SIG-M5 treated with dmso at 0.1 percent for 504 hours (cell line): Measurements from ENCODE around the gene SKAP1.
"Not testable (repeated sequence)": the region's sequence is repeated elsewhere in the genome, so short reads cannot be mapped to it uniquely, and the experiment has no call there.

Experiments used
- DNase-seq: peaks from one replicate; lab custom pipeline; 2025; ENCODE audit not compliant: unreplicated experiment; lab: John Stamatoyannopoulos, UW

SKAP1 gene

DNA sequence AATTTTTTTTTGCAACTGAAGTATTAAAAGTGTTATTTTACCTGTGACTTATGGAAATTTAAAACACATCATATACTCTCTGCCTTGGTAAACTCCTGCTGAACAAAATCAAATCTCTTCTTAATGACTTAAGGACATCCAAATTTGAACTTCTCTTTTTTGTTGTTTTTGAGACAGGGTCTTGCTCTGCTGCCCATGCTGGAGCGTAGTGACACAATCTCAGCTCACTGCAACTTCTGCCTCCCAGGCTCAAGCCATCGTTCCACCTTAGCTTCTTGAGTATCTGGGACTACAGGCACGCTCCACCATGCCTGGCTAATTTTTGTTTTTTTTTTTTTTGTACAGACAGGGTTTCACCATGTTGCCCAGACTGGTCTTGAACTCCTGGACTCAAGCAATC is 56.1 kb downstream of the SKAP1 start:
- no peak for DNase-seq

DNA sequence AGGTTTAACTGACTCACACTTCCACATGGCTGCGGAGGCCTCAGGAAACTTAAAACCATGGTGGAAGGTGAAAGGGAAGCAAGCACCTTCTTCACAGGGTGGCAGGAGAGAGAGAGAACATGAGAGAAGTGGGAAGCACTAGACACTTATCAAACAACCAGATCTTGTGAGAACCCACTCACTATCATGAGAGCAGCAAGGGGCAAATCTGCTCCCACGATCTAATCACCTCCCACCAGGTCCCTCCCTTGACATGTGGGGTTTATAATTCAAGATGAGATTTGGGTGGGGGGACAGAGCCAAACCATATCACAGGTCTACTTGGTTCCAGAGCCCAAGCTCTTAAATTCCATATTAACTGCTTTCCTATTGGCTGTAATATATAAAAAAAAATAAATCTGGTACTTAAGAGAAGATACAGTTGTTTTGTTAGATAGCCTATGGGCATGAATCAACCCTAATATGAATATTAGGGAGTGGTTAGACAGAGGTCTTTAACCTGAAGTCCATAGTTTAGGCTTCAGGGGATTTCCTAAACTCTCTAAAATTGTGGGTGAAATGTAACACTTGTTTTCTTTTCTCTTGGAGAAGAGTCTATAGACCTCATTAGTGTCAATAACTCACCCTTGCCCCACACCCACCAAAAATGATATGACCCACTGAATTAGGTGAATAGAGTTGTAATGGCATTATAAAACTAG is 56.7 kb downstream of the SKAP1 start:
- DNase-seq: no peak

GRCh38 chr17:48368967-48369366 is 61.0 kb downstream of the SKAP1 start:
- DNase-seq: not testable (repeated sequence)

- DNase-seq: no peak
Measured at GRCh38 chr17:48368352-48368908, 61.6 kb downstream of the SKAP1 start.

GRCh38 chr17:48363161-48363560 is 66.9 kb downstream of the SKAP1 start:
- DNase-seq: no peak

GRCh38 chr17:48360861-48361633 is 69.0 kb downstream of the SKAP1 start:
- not testable (repeated sequence) for DNase-seq

DNA sequence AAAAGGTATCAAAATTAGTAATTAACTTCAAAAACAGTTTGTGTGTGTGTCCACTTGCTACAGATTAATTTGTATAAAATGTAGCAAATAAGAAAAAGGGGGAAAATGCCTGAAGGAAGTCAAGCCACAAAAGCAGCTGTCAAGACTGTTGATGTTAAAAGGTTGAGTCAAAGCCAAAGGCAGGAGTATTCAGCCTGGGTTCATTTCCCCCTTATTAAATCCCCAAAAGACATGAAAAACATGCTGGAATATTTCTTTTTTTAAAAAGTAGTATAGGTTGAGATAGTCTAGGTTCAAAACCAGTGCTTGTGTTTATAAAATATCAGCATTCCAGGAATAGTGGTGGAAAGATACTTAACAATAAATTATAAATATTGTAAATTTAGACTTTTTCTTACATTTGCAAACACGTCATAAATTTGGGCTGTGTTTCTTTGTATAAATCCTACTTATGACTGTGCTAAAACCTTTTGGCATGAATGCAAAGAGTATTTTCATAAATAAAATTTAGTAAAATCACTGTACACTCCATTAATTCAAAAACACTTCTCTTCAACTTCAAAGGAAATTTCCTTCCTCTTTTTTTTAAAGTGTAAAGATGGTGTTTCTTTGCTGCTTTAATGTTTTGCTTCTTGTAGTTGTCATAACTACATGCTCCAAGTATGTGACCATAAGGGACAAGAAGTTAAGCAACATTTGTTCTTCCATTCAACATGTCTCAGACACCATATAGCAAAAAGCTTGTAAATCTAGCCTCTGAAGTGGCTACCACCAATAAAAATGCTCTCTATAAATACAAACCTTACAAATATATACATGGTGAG is 72.0 kb downstream of the SKAP1 start:
- no peak for DNase-seq

DNA sequence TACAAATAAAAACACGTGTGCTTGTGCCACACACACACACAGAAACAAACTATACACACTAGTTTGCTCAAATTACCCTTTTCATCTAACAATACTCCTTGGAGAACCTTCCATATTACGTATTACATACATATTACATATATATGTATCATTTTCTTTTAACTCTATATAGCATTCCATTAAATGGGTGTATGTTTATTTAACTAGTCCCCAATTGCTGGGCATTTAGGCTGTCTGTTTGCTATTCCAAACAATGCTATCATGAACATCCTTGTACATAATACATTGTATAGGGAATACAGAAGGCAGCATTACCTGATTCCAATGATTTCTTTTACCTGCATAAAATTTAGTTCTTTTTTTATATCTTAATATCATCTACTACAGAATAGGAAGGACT is 73.1 kb downstream of the SKAP1 start:
- DNase-seq: no peak

GRCh38 chr17:48352630-48353029 is 77.4 kb downstream of the SKAP1 start:
- DNase-seq: no peak

DNA sequence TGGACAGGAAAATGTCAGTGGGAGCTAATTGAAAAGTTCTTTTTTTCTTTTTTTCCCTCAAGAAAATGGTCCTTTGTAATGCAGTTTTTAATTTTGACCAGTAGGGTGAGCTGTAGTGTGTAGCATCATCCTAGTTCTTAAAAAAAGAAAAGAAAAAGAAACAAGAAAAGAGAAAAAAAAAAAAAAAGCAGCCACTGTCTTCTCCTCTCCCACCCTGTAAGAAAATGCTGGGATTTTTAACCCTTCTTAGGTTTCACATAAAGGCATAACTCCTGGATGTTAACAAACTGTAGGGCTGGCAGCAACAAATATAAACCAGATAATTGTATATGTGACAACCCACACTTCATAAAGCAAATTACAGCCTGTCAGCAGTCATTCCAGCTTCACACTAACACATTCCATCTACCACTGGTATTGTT is 78.1 kb downstream of the SKAP1 start:
- DNase-seq: peak; percentile 26

- DNase-seq: no peak
Measured at GRCh38 chr17:48348352-48348751, 81.7 kb downstream of the SKAP1 start.

- DNase-seq: no peak
Measured at GRCh38 chr17:48347177-48347576, 82.8 kb downstream of the SKAP1 start.

DNA sequence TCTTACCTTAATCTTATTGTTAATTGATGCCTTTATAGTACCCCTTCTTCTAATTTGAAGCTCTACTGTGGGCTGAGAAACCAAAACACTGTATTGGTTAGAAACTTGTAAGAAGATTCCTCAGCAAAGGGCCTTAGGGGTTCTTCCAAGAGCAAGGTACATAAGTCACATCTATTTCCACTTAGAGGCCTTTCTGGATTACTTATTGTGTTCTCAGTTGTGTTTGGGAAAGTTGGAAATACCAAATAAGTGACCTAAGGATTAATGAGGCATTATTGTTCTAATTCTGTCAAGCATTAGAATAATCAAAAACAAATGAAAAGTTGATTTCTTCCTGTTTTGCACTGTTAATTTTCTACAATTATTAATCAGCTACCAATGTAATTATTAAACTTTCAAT is 85.8 kb downstream of the SKAP1 start:
- DNase-seq: no peak

DNA sequence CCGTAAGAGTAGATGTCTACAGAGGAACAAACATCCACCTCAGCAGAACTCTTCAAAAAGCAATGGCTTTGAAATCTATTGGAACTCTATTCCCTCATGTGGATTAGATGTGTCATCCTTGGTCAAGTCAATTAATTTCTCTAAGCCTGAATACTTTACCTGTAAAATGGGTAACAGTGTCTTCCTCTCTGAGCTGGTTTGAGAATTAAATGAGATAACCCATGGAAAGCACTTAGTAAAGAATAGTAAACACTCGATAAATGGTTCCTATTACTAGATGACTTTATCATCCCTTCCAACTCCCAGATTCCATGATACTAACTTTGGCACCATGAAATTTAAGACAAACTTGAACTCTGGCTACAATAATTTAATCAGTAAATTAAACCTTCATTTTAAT is 89.1 kb downstream of the SKAP1 start:
- DNase-seq: no peak

DNA sequence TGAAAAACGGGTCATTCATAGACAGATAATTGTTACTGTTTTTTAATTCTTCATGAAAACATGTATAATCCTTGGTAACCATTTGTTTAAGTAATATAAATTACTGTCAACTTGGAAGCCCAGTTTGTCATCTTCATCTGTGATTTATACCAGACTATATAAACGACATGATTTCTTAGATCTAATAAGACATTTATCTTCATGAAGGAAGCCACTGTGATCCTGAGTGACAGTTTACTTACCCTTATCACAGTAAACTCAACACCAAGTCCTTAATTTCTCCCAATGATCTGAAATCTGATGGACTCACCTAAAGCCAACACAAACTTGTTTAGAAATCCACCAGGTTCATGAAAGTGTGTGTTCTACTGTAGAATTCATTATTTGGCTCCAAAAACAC is 91.3 kb downstream of the SKAP1 start:
- DNase-seq: no peak

DNA sequence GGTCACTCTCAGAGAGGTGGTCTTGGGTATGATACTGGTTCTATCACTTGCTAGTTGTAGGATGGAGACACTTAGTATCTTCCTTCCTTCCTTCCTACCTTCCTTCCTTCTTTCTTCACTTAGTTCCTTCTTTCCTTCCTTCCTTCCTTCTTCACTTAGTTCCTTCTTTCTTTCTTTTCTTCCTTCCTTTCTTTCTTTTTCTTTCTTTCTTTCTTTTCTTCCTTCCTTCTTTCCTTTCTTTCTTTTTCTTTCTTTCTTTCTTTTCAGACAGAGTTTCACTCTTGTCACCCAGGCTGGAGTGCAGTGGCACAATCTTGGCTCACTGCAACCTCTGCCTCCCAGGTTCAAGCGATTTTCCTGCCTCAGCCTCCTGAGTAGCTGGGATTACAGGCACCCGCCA is 92.1 kb downstream of the SKAP1 start:
- DNase-seq: not testable (repeated sequence)

DNA sequence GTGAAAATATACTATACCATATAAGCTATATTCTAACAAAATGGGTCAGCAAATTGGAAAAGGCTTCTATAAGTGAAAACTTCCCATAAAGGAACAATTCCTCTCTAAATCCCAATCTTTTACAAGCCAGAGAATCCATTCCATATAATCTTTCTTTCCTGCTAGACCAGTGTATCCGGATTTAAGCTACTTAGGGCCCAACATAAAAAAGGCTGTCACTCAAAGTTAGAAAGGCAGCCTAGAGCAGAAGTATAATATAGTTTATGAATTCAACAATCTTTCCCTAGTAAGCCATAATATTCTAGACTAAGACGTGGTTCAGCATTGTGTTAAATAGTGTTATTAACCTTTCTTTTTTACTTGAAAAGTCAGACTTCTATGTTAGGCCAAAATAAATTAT is 93.0 kb downstream of the SKAP1 start:
- no peak for DNase-seq

DNA sequence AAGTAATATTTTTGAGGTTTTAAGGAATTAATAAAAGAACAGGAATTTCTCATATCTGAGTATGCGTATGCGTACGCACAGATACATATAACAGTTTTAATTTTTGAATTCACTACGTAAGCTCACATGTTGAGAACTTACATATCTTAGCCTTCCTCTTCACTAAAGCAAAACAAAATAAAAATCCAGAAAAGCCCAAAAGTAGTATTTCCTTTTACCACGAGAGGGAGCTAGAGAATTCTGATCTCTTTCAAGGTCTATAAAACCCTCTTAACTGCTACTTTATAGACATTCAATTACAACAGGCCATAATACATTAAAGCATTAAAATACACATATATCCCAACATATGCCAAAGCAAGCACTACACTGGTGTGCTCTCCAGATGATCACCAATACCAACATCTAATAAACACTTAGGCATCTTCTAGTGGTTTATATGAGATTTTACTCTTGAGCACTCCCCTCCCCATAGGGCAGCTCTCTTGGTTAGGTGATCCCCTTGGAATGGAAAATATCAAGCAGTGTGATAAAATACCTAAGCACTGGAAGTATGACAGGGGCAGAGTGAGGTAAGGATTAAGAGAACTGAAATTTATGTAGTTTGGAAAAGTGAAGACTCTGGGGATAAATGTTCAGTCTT is 94.0 kb downstream of the SKAP1 start:
- DNase-seq: peak; percentile 56

DNA sequence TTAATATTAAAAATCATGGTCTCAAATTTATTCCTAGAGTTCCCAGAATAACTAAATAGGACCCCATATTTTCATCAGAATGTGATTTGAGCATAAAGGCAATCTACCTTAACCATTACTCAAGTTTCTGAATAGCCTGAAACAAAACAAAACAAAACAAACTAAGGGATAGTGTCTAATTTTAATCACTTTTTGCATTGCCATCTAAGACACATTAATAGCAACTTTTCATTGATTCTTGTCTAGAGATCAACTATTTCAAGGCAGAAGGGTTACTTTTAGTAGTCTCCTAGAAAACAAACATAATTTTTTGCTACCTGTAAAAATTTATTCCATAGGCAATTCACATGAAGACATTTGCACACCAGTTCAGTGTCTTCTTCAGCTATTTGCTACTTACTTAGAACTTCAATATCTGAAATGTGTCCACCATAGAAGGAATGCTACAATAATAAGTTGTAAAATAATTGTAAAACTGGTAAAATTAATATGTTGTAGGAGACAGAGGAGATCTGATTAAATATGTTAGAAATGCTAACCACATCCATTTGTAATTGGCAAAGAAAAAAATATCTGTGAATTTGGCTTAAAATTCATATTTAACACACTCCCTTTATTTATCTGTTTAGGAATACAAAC is 94.7 kb downstream of the SKAP1 start:
- no peak for DNase-seq

GRCh38 chr17:48333034-48333530 is 96.9 kb downstream of the SKAP1 start:
- DNase-seq: no peak
